H9 (cell line): Measurements from ENCODE around the gene ARHGAP10. TPM values are rescaled to one million over a fixed set of nuclear protein-coding genes. Genes with fewer than 3 reads are reported as not detected.

Experiments used
- DNase-seq: peaks from one replicate; pipeline ENCODE4 v3.0.0-alpha.2; 2017
- H2AFZ ChIP-seq: one replicate; pipeline ENCODE4 v1.6.1; 2013; ENCODE audit warnings: mild to moderate bottlenecking, low read length, control low read depth, moderate library complexity
- H2AK5ac ChIP-seq: 2 replicates; pipeline ENCODE4 v1.6.1; 2013; ENCODE audit warnings: low read length, control low read depth, mixed read lengths; ENCODE audit not compliant: insufficient read length
- H2BK120ac ChIP-seq: one replicate; pipeline ENCODE4 v1.6.1; 2013; ENCODE audit warnings: low read depth, mild to moderate bottlenecking, low read length, control low read depth, inconsistent platforms; ENCODE audit not compliant: poor library complexity, severe bottlenecking
- H2BK12ac ChIP-seq: 2 replicates; pipeline ENCODE4 v1.6.1; 2013; ENCODE audit warnings: low read length, control low read depth, mixed read lengths, low read depth; ENCODE audit not compliant: insufficient read length
- H2BK15ac ChIP-seq: 2 replicates; pipeline ENCODE4 v1.6.1; 2013; ENCODE audit warnings: low read depth, low read length, control low read depth
- H2BK20ac ChIP-seq: one replicate; pipeline ENCODE4 v1.6.1; 2013; ENCODE audit warnings: low read depth, mild to moderate bottlenecking, low read length, control low read depth, inconsistent platforms; ENCODE audit not compliant: poor library complexity, severe bottlenecking
- H2BK5ac ChIP-seq: 2 replicates; pipeline ENCODE4 v1.6.1; 2013; ENCODE audit warnings: low read length, control low read depth, mixed read lengths; ENCODE audit not compliant: insufficient read length
- H3K14ac ChIP-seq: 2 replicates; pipeline ENCODE4 v1.6.1; 2013; ENCODE audit warnings: low read length, control low read depth; ENCODE audit not compliant: insufficient read depth
- H3K18ac ChIP-seq: 2 replicates; pipeline ENCODE4 v1.6.1; 2013; ENCODE audit warnings: low read depth, mild to moderate bottlenecking, mixed read lengths, low read length, control low read depth; ENCODE audit not compliant: insufficient read length
- H3K23ac ChIP-seq: 2 replicates; pipeline ENCODE4 v1.6.1; 2013; ENCODE audit warnings: low read length, control low read depth, mixed read lengths, low read depth; ENCODE audit not compliant: insufficient read length
- H3K23me2 ChIP-seq: 2 replicates; pipeline ENCODE4 v1.6.1; 2013; ENCODE audit warnings: low read depth, mild to moderate bottlenecking, mixed read lengths, low read length, control low read depth; ENCODE audit not compliant: insufficient read length, poor library complexity, severe bottlenecking
- H3K27ac ChIP-seq: 2 replicates; pipeline ENCODE4 v1.5.1; 2013; ENCODE audit warnings: low read length, control low read depth, mixed read lengths, low read depth; ENCODE audit not compliant: insufficient read length
- H3K27me3 ChIP-seq: 2 replicates; pipeline ENCODE4 v1.6.1; 2013; ENCODE audit warnings: low read length, control low read depth, inconsistent platforms; ENCODE audit not compliant: insufficient read depth
- H3K4ac ChIP-seq: 2 replicates; pipeline ENCODE4 v1.6.1; 2013; ENCODE audit warnings: low read depth, mild to moderate bottlenecking, control low read depth, inconsistent platforms, low read length, moderate library complexity
- H3K4me1 ChIP-seq: 2 replicates; pipeline ENCODE4 v1.6.1; 2013; ENCODE audit warnings: low read length, control low read depth, inconsistent platforms; ENCODE audit not compliant: insufficient read depth
- H3K4me2 ChIP-seq: 2 replicates; pipeline ENCODE4 v1.6.1; 2013; ENCODE audit warnings: low read length, control low read depth, mixed read lengths; ENCODE audit not compliant: insufficient read length, insufficient read depth
- H3K56ac ChIP-seq: 2 replicates; pipeline ENCODE4 v1.6.1; 2013; ENCODE audit warnings: low read depth, mild to moderate bottlenecking, mixed read lengths, low read length, control low read depth; ENCODE audit not compliant: insufficient read length
- H3K79me1 ChIP-seq: 2 replicates; pipeline ENCODE4 v1.6.1; 2013; ENCODE audit warnings: low read depth, mild to moderate bottlenecking, moderate library complexity, low read length, control low read depth, inconsistent platforms; ENCODE audit not compliant: insufficient read depth, poor library complexity, severe bottlenecking
- H3K79me2 ChIP-seq: 2 replicates; pipeline ENCODE4 v1.6.1; 2013; ENCODE audit warnings: low read length, control low read depth, inconsistent platforms; ENCODE audit not compliant: insufficient read depth
- H3K9ac ChIP-seq: 2 replicates; pipeline ENCODE4 v1.6.1; 2013; ENCODE audit warnings: low read length, control low read depth, mixed read lengths; ENCODE audit not compliant: insufficient read length; ENCODE audit errors: extremely low read depth
- H3K9me3 ChIP-seq: one replicate; pipeline ENCODE4 v1.6.1; 2013; ENCODE audit warnings: low read depth, low read length, inconsistent platforms; ENCODE audit not compliant: control insufficient read depth
- H3T11ph ChIP-seq: one replicate; pipeline ENCODE4 v1.6.1; 2013; ENCODE audit warnings: mild to moderate bottlenecking, low read length, control low read depth, inconsistent platforms
- H4K20me1 ChIP-seq: one replicate; pipeline ENCODE4 v1.6.1; 2013; ENCODE audit not compliant: control insufficient read depth, insufficient read length, insufficient read depth
- H4K5ac ChIP-seq: 2 replicates; pipeline ENCODE4 v1.6.1; 2013; ENCODE audit warnings: low read depth, mild to moderate bottlenecking, mixed read lengths, low read length, control low read depth; ENCODE audit not compliant: insufficient read length
- H4K8ac ChIP-seq: replicated peaks from 2 replicates; pipeline ENCODE4 v1.6.1; 2013; ENCODE audit warnings: low read length, control low read depth, mixed read lengths, low read depth; ENCODE audit not compliant: insufficient read length
- H4K91ac ChIP-seq: 2 replicates; pipeline ENCODE4 v1.6.1; 2013; ENCODE audit warnings: low read depth, mild to moderate bottlenecking, moderate library complexity, mixed read lengths, low read length, control low read depth; ENCODE audit not compliant: insufficient read length
- H3K27ac Mint-ChIP-seq, 3 experiments: 2 replicates in 2 of 3; 3 replicates in 1 of 3; pipeline ENCODE4 v1.8.0; 2020 to 2021; ENCODE audit warnings: mixed read lengths in 3 of 3, mild to moderate bottlenecking in 1 of 3, moderate library complexity in 1 of 3
- H3K27me3 Mint-ChIP-seq: 2 replicates; pipeline ENCODE4 v1.8.0; 2021; ENCODE audit warnings: low read depth, mild to moderate bottlenecking, moderate library complexity, mixed read lengths
- H3K36me3 Mint-ChIP-seq, 3 experiments: 2 replicates in 2 of 3; 3 replicates in 1 of 3; pipeline ENCODE4 v1.8.0; 2020 to 2021; ENCODE audit warnings: low read depth in 3 of 3, mixed read lengths in 3 of 3; ENCODE audit not compliant: insufficient read depth in 1 of 3
- H3K4me1 Mint-ChIP-seq, 2 experiments: 2 replicates each; pipeline ENCODE4 v1.8.0; 2020; ENCODE audit warnings: mixed read lengths in 2 of 2
- H3K4me3 Mint-ChIP-seq, 2 experiments: 2 replicates in 1 of 2; 3 replicates in 1 of 2; pipeline ENCODE4 v1.8.0; 2020 to 2021; ENCODE audit warnings: mild to moderate bottlenecking in 2 of 2, mixed read lengths in 2 of 2, moderate library complexity in 1 of 2
- H3K9me3 Mint-ChIP-seq, 2 experiments: 2 replicates in 1 of 2; 3 replicates in 1 of 2; pipeline ENCODE4 v1.8.0; 2020; ENCODE audit warnings: mild to moderate bottlenecking in 2 of 2, mixed read lengths in 2 of 2, moderate library complexity in 1 of 2
- WGBS: extraction: QIAGEN DNeasy Blood & Tissue Kit; methylation state at CpG from one replicate; pipeline ENCODE4 v1.1.7; 2013; ENCODE audit warnings: missing lambda C conversion rate, low lambda C conversion rate, mixed read lengths; ENCODE audit not compliant: insufficient read length; ENCODE audit errors: extremely low coverage; 5-methylcytosine and 5-hydroxymethylcytosine counted together
- total RNA-seq: library from RNA; stranded (reverse); gene quantifications from 2 replicates; pipeline ENCODE4 v1.2.1, GENCODE V29; 2021
- TF ChIP-seq, protein P1 (sequence below): fragments of 200-600 bp; sonication (generic); conservative IDR thresholded peaks from 3 replicates; pipeline ENCODE4 v1.8.0; 2021; ENCODE audit warnings: antibody characterized with exemption, mild to moderate bottlenecking

Gene ARHGAP10
- total RNA-seq, 1 experiment from 2014 or later: 7.8 TPM

DNA sequence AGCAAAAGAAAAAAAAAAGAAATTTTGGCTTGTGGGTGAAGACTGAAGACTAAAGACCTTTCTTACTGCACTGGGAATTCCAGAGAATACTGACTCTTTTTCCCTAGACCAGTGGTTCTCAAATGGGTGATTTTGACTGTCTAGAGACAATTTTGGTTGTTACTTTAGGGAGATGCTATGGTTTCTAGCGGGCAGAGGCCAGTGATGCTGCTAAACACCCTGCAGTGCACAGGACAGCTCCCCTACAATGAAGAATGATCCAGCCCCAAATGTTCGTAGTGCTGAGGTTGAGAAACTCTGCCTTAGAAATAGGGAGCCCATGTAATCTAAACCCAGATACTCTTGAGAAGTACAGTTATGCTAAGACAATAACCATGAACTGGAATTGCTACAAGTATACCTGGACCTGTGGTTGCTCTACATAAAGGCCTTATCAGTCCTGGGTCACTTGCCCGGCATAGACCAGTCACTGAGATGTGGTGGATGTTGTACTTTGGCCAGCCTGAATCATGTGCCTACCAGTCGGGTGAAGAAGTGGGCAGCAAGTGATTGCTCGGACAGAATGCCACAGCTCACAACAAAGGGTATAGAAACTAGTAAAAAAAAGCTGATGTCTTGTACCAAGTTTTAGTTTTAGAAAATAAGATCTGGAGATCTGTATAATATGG lies 16.0 kb downstream of the ARHGAP10 start:
- no peaks in the 10 kb centered on the region; the same call in 1 of the 2 replicates for H3K4me1 ChIP-seq
- no peak overlapping the region for H4K91ac ChIP-seq
- no peak overlapping the region for H4K5ac ChIP-seq
- H3K4me3 Mint-ChIP-seq: no peak overlapping the region
- no peak overlapping the region for H3K23ac ChIP-seq
- H4K20me1 ChIP-seq: no peaks in the 10 kb centered on the region
- H2AK5ac ChIP-seq: no peak overlapping the region
- peaks cover 21 to 31% of the 10 kb centered on the region in 2 experiments; a peak in 3 of 4 replicates for H3K4me1 Mint-ChIP-seq
- H2BK12ac ChIP-seq: no peak overlapping the region
- no peak overlapping the region for H3K14ac ChIP-seq
- H2BK5ac ChIP-seq: no peak overlapping the region
- DNase-seq: no peak
- no peak overlapping the region for H2AFZ ChIP-seq
- H3K27ac Mint-ChIP-seq: no peak overlapping the region
- H3K18ac ChIP-seq: no peak overlapping the region
- no peak overlapping the region for H3K4me2 ChIP-seq
- H3K23me2 ChIP-seq: no peaks in the 10 kb centered on the region
- no peaks in the 10 kb centered on the region for H3K9me3 ChIP-seq
- no peak overlapping the region for H2BK15ac ChIP-seq
- TF ChIP-seq, protein P1, sequence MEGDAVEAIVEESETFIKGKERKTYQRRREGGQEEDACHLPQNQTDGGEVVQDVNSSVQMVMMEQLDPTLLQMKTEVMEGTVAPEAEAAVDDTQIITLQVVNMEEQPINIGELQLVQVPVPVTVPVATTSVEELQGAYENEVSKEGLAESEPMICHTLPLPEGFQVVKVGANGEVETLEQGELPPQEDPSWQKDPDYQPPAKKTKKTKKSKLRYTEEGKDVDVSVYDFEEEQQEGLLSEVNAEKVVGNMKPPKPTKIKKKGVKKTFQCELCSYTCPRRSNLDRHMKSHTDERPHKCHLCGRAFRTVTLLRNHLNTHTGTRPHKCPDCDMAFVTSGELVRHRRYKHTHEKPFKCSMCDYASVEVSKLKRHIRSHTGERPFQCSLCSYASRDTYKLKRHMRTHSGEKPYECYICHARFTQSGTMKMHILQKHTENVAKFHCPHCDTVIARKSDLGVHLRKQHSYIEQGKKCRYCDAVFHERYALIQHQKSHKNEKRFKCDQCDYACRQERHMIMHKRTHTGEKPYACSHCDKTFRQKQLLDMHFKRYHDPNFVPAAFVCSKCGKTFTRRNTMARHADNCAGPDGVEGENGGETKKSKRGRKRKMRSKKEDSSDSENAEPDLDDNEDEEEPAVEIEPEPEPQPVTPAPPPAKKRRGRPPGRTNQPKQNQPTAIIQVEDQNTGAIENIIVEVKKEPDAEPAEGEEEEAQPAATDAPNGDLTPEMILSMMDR: no peak
- WGBS: no CpG with 5 or more reads among the region's 5 CpGs
- no peak overlapping the region for H3K4ac ChIP-seq
- no peaks in the 10 kb centered on the region for H3K27me3 ChIP-seq
- no peaks in the 10 kb centered on the region for H3K79me1 ChIP-seq
- no peak overlapping the region for H2BK20ac ChIP-seq
- H3K9ac ChIP-seq: no peak overlapping the region
- no peaks in the 10 kb centered on the region for H3K27me3 Mint-ChIP-seq
- no peaks in the 10 kb centered on the region for H3K36me3 Mint-ChIP-seq
- no peak overlapping the region for H4K8ac ChIP-seq
- no peak overlapping the region for H3K27ac ChIP-seq
- H3T11ph ChIP-seq: no peak overlapping the region
- H2BK120ac ChIP-seq: no peak overlapping the region
- no peaks in the 10 kb centered on the region for H3K79me2 ChIP-seq
- H3K56ac ChIP-seq: no peak overlapping the region
- no peaks in the 10 kb centered on the region; a peak in 1 of 5 replicates for H3K9me3 Mint-ChIP-seq
